K562 (cell line): ENCODE results near the gene CASP9. TPM values are rescaled to one million over a fixed set of nuclear protein-coding genes. Genes with fewer than 3 reads are reported as not detected.

Experiments used
- ATAC-seq: fragments of 200-7000 bp; cut with Tn5 transposase; 3 replicates; pipeline ENCODE4 v1.9.1; 2020; ENCODE audit warnings: moderate library complexity
- BruUV-seq: library from RNA; stranded (reverse); fragments of 400-500 nt; replicated peaks from 2 replicates; lab custom pipeline; 2021; lab: Mats Ljungman, UMichigan
- CTCF ChIA-PET: fragments of 300-600 bp; formaldehyde crosslinking; extraction: SDS; loops from one replicate; lab custom pipeline; 2021; ENCODE audit warnings: low intra/inter-chr PET ratio; lab: Yijun Ruan, JAX
- POLR2A ChIA-PET: fragments of 300-600, 350-650 bp; sonication (Branson Sonifier 250); formaldehyde crosslinking; extraction: SDS; loops from one replicate; lab custom pipeline; 2021; ENCODE audit warnings: antibody characterized with exemption, inconsistent platforms; lab: Yijun Ruan, JAX
- DNase-seq, 4 experiments: peaks; one replicate each; pipeline versions ENCODE4 v3.0.0 to v3.0.0-alpha.2; 2011 to 2018; ENCODE audit warnings: low spot score in 3 of 4, mixed read lengths in 3 of 4; ENCODE audit errors: extremely low read depth in 1 of 4
- FAIRE-seq: peaks from 2 replicates; lab custom pipeline; 2011; peaks lifted over from hg19 to GRCh38; lab: Jason Lieb, UNC
- H2AFZ ChIP-seq: 2 replicates; pipeline ENCODE4 v1.6.0; 2011; ENCODE audit warnings: low read depth, low read length, control low read depth, inconsistent platforms
- H3K27ac ChIP-seq: fragments of 200-600 bp; 3 replicates; pipeline ENCODE4 v1.8.0; 2011; ENCODE audit warnings: low read depth, mild to moderate bottlenecking, control low read depth, inconsistent platforms, low read length, moderate library complexity, mixed read lengths; ENCODE audit errors: extremely low read depth
- H3K27me3 ChIP-seq, 2 experiments: fragments of 300-600 bp in 1 of 2; 2 replicates in 1 of 2; 3 replicates in 1 of 2; pipeline versions ENCODE4 v1.6.0 to v1.8.0; 2011; ENCODE audit warnings: inconsistent platforms in 2 of 2, low read length in 2 of 2, mild to moderate bottlenecking in 1 of 2, mixed read lengths in 1 of 2, moderate library complexity in 1 of 2; ENCODE audit not compliant: control insufficient read depth in 2 of 2, insufficient read depth in 2 of 2
- H3K36me3 ChIP-seq: fragments of 300-600 bp; 3 replicates; pipeline ENCODE4 v1.8.0; 2011; ENCODE audit warnings: mild to moderate bottlenecking, low read length, inconsistent platforms; ENCODE audit not compliant: control insufficient read depth, insufficient read depth
- H3K4me1 ChIP-seq, 2 experiments: fragments of 200-600 bp in 1 of 2; replicated peaks in 1 of 2; 2 replicates in 1 of 2; 3 replicates in 1 of 2; pipeline versions ENCODE4 v1.5.1 to v1.8.0; 2011; ENCODE audit warnings: inconsistent platforms in 2 of 2, low read length in 2 of 2, mild to moderate bottlenecking in 1 of 2, mixed read lengths in 1 of 2, moderate library complexity in 1 of 2; ENCODE audit not compliant: control insufficient read depth in 2 of 2, insufficient read depth in 2 of 2
- H3K4me2 ChIP-seq: 2 replicates; pipeline ENCODE4 v1.6.1; 2011; ENCODE audit warnings: low read length, control low read depth, inconsistent platforms, mixed read lengths; ENCODE audit not compliant: insufficient read depth
- H3K4me3 ChIP-seq: fragments of 200-600 bp; sonication (generic), shearing (Covaris generic); 2 replicates; pipeline ENCODE4 v1.5.1; 2016; ENCODE audit warnings: control low read depth, inconsistent platforms
- H3K79me2 ChIP-seq: fragments of 200-600 bp; 3 replicates; pipeline ENCODE4 v1.8.0; 2011; ENCODE audit warnings: low read length, inconsistent platforms; ENCODE audit not compliant: control insufficient read depth, insufficient read depth
- H3K9ac ChIP-seq, 2 experiments: 2 replicates each; pipeline versions ENCODE4 v1.6.0 to v1.6.1; 2011; ENCODE audit warnings: low read depth in 2 of 2, low read length in 2 of 2, control low read depth in 1 of 2, inconsistent platforms in 1 of 2, mild to moderate bottlenecking in 1 of 2, mixed read lengths in 1 of 2; ENCODE audit not compliant: insufficient read depth in 1 of 2
- H3K9me1 ChIP-seq: one replicate; pipeline ENCODE4 v1.6.0; 2011; ENCODE audit warnings: inconsistent platforms, mild to moderate bottlenecking, low read length, moderate library complexity; ENCODE audit not compliant: control insufficient read depth, insufficient read depth
- H3K9me3 ChIP-seq: replicated peaks from 2 replicates; pipeline ENCODE4 v1.5.1; 2011; ENCODE audit warnings: low read depth, low read length, inconsistent platforms; ENCODE audit not compliant: control insufficient read depth, insufficient read depth
- H4K20me1 ChIP-seq: replicated peaks from 2 replicates; pipeline ENCODE4 v1.6.1; 2011; ENCODE audit warnings: low read length, inconsistent platforms, mixed read lengths; ENCODE audit not compliant: control insufficient read depth, insufficient read depth
- C11orf30 ChIP-seq: fragments of 450-650 bp; IDR thresholded peaks from 2 replicates; pipeline ENCODE4 v1.6.1; 2016; ENCODE audit warnings: low read depth, mild to moderate bottlenecking
- GABPB1 ChIP-seq: sonication (generic); formaldehyde crosslinking; IDR thresholded peaks from 2 replicates; pipeline ENCODE4 v1.8.0; 2022; ENCODE audit warnings: mild to moderate bottlenecking, missing genetic modification reagents
- POLR2G ChIP-seq: fragments of 200-400 bp; formaldehyde crosslinking; IDR thresholded peaks from 2 replicates; pipeline ENCODE4 v1.6.1; 2017; ENCODE audit warnings: low read depth, mild to moderate bottlenecking, antibody characterized with exemption, low read length, moderate library complexity
- TBP ChIP-seq: optimal IDR thresholded peaks from 2 replicates; pipeline ENCODE3; 2011; ENCODE audit warnings: low read depth, low read length, improper control_type of control experiment
- ZNF134 ChIP-seq: fragments of 250-450 bp; sonication (Bioruptor Pico); conservative IDR thresholded peaks from 2 replicates; pipeline ENCODE4 v1.4.0; 2020
- ZNF316 ChIP-seq: fragments of 450-650 bp; IDR thresholded peaks from 2 replicates; pipeline ENCODE4 v1.6.1; 2016
- ZNF445 ChIP-seq: fragments of 250-450 bp; sonication (Bioruptor Pico); IDR thresholded peaks from 2 replicates; pipeline ENCODE4 v1.4.0; 2020; ENCODE audit warnings: low read depth, mild to moderate bottlenecking, moderate library complexity
- whole genome bisulfite sequencing: fragments of 100-300 bp; shearing (Covaris generic); methylation state at CpG from one replicate; pipeline ENCODE4 v1.1.6; 2016; ENCODE audit warnings: low coverage, mixed read lengths; ENCODE audit not compliant: insufficient coverage; ENCODE audit errors: missing lambda C conversion rate; 5-methylcytosine and 5-hydroxymethylcytosine counted together
- in situ Hi-C: fragments of 300-500 bp; cut with MboI; formaldehyde crosslinking; loops from 4 replicates; pipeline ENCODE4 v1.15.0; 2018; ENCODE audit warnings: inconsistent platforms, mixed read lengths
- intact Hi-C: fragments of 100-400 bp; cut with micrococcal nuclease; formaldehyde crosslinking; loops from 2 replicates; pipeline ENCODE4 v1.14.2; 2022
- polyA plus RNA-seq, 8 experiments: library from polyadenylated mRNA; depleted of rRNA in 4 of 8; stranded (reverse) in 5 of 8; unstranded in 3 of 8; fragments of >200 nt; fragmentation: Nextera tagmentation in 2 of 8; fragmentation: Illumina TruSeq in 1 of 8; extraction: Ambion mirVana in 2 of 8; extraction: Trizol in 1 of 8; gene quantifications; 2 replicates each; pipeline versions ENCODE4 v1.2.1 to v1.2.3, GENCODE V29; 2011 to 2014; ENCODE audit warnings: inconsistent platforms in 1 of 8, missing spikeins in 1 of 8
- total RNA-seq, 7 experiments: library from RNA; depleted of rRNA in 6 of 7; stranded (reverse); fragments of >200 nt in 6 of 7; fragmentation: Illumina TruSeq in 2 of 7; extraction: Trizol in 2 of 7; gene quantifications; 2 replicates each; pipeline versions ENCODE4 v1.2.1 to v1.2.3, GENCODE V29; 2011 to 2021; ENCODE audit warnings: low replicate concordance in 1 of 7

The CASP9 gene
- total and polyA plus RNA-seq, 9 of the 15 experiments (the other 6 are each of a cell fraction or from before 2014, with no cell fraction given), result 10.8 to 54.1 (median 30.7) TPM

GRCh38 chr1:15568387-15569073 lies 44.5 kb upstream of the CASP9 start:
- H4K20me1 ChIP-seq, result no peaks in the 10 kb centered on the region
- no peak overlapping the region for H3K4me3 ChIP-seq
- H3K27ac ChIP-seq, result no peak overlapping the region
- H3K9me3 ChIP-seq, result no peaks in the 10 kb centered on the region
- CTCF ChIA-PET, result no interaction called here
- H3K4me2 ChIP-seq, result no peak overlapping the region
- no peaks in the 10 kb centered on the region for H3K79me2 ChIP-seq
- no peaks in the 10 kb centered on the region for H3K9me1 ChIP-seq
- in situ Hi-C loops (no loop called here), intact Hi-C loops (no loop called here)
- H2AFZ ChIP-seq, result no peak overlapping the region
- peaks cover 0 to 6% of the 10 kb centered on the region in 2 experiments; a peak in 1 of 5 replicates for H3K4me1 ChIP-seq
- BruUV-seq, result TSS peak; percentile 18
- POLR2A ChIA-PET, result interaction anchor here (1.1 kb wide), 2 partner anchors 12 to 14 kb away, joined by 3 read pairs; no protein-coding TSS in a partner anchor
- FAIRE-seq (no peak), ATAC-seq (no peak), DNase-seq (no peak)
- peaks cover 71% of the 10 kb centered on the region for H3K36me3 ChIP-seq
- H3K27me3 ChIP-seq, result no peaks in the 10 kb centered on the region
- no peak for TF ChIP-seq GABPB1 (CRISPR knock-in tag)
- TF ChIP-seq POLR2G, result 0 out of 2 replicates have a peak, but pooled peaks have one; percentile 12
- 83% methylated on average over 18 of the region's 18 CpGs for WGBS
- H3K9ac ChIP-seq, result peak overlapping the region in 1 of 2 experiments; percentile 69; a peak in 1 of 4 replicates

GRCh38 chr1:15559189-15559810 lies 35.3 kb upstream of the CASP9 start:
- Histone ChIP-seq H3K27me3 (no peaks in the 10 kb centered on the region), H3K9me3 (no peaks in the 10 kb centered on the region), H4K20me1 (no peaks in the 10 kb centered on the region), H3K27ac (no peak overlapping the region), H3K4me2 (no peak overlapping the region), H3K79me2 (no peaks in the 10 kb centered on the region), H3K4me1 (peaks cover 0 to 4% of the 10 kb centered on the region in 2 experiments; a peak in 3 of 5 replicates), H2AFZ (no peak overlapping the region), H3K36me3 (peaks cover 59% of the 10 kb centered on the region), H3K9me1 (no peaks in the 10 kb centered on the region), H3K9ac (no peak overlapping the region)
- 94% methylated on average over 12 of the region's 12 CpGs for WGBS
- POLR2A ChIA-PET, result interaction anchor here (0.7 kb wide), 1 partner anchor 16 kb away, joined by 3 read pairs; no protein-coding TSS in a partner anchor
- no peak for DNase-seq
- CTCF ChIA-PET, result interaction anchor here (1.2 kb wide), 1 partner anchor 12 kb away, joined by 6 read pairs; no protein-coding TSS in a partner anchor
- FAIRE-seq, result no peak
- intact Hi-C loops, result no loop called here
- TF ChIP-seq C11orf30 (peak; percentile 52; the same call in 1 of the 2 replicates), ZNF134 (CRISPR knock-in tag) (no peak), ZNF316 (peak; percentile 49), ZNF445 (CRISPR knock-in tag) (no peak), TBP (no peak)
- TF ChIP-seq, all 486 proteins: peak for 2
- no peak overlapping the region for H3K4me3 ChIP-seq
- BruUV-seq, result no TSS peak
- in situ Hi-C loops, result no loop called here
- no peak for ATAC-seq
